SJCRH30 (cell line): ENCODE results near the gene GCSAM. TPM values are rescaled to one million over a fixed set of nuclear protein-coding genes. Genes with fewer than 3 reads are reported as not detected.
"Not testable (repeated sequence)": the region's sequence is repeated elsewhere in the genome, so short reads cannot be mapped to it uniquely, and the experiment has no call there.

Experiments
- DNase-seq, 2 experiments: peaks; one replicate each; pipeline ENCODE4 v3.0.0-alpha.2; 2015 to 2020
- H3K27ac ChIP-seq: fragments of 250-450 bp; sonication (Bioruptor Pico); 2 replicates; pipeline ENCODE4 v1.5.1; 2020; ENCODE audit warnings: mild to moderate bottlenecking, moderate library complexity
- H3K27me3 ChIP-seq: fragments of 250-450 bp; sonication (Bioruptor Pico); 2 replicates; pipeline ENCODE4 v1.5.1; 2020; ENCODE audit warnings: mild to moderate bottlenecking, moderate library complexity
- H3K36me3 ChIP-seq: fragments of 250-450 bp; sonication (Bioruptor Pico); 2 replicates; pipeline ENCODE4 v1.5.1; 2020; ENCODE audit warnings: mild to moderate bottlenecking, moderate library complexity
- H3K4me1 ChIP-seq: fragments of 250-450 bp; sonication (Bioruptor Pico); 2 replicates; pipeline ENCODE4 v1.5.1; 2020; ENCODE audit warnings: mild to moderate bottlenecking, moderate library complexity
- H3K4me3 ChIP-seq: fragments of 250-450 bp; sonication (Bioruptor Pico); 2 replicates; pipeline ENCODE4 v1.5.1; 2020; ENCODE audit warnings: mild to moderate bottlenecking, moderate library complexity
- H3K9me3 ChIP-seq: fragments of 250-450 bp; sonication (Bioruptor Pico); replicated peaks from 2 replicates; pipeline ENCODE4 v1.5.1; 2020; ENCODE audit warnings: mild to moderate bottlenecking, moderate library complexity
- total RNA-seq: library from RNA; depleted of rRNA; stranded (reverse); fragments of >200 nt; shearing (Covaris generic); gene quantifications from 2 replicates; pipeline ENCODE4 v1.2.3, GENCODE V29; 2014; rRNA removed

The GCSAM gene
- total RNA-seq, 1 experiment from 2014 or later, result not detected

DNA sequence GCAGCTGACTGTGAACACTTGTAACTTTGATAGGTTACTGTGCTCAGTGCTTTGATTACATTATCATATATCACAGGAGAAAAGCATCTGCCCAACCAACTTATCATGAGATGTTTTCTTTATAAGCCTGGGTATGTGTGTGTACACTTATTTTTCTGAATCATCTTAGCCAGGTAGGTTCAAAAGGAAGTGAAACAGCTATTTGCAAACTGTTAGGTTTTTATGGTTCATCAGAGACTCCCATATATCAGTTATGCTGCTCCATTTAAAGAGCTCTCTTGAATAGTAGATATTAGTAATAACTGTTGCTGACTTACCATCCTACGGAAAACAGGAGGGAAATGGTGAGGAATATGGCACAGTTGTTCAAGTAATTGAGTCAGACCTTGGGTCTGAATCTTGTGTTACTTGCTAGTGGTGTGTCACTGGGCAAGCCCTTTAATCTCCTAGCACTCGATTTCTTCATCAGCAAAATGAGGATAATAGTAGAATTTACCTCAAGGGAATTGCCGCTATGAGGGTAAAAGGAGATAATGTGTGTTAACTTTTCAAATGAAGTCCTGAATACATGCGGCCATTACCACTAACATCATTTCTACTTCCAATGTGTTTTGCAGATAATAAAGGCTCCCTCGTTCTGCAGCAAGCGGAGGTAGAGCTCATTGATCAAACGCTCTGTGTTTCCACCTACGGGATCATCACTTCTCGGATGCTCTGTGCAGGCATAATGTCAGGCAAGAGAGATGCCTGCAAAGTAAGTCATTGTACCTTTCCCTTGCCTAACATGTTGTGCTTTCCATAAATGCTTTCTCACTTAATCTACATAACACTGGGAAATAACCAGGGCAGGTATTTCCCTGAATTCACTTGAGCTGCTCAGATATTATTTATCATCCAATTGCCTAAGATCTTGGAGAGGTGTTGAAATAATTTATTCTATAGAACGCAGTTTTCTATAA, 54.6 kb downstream of the GCSAM start:
- H3K27ac ChIP-seq, result no peak overlapping the region

DNA sequence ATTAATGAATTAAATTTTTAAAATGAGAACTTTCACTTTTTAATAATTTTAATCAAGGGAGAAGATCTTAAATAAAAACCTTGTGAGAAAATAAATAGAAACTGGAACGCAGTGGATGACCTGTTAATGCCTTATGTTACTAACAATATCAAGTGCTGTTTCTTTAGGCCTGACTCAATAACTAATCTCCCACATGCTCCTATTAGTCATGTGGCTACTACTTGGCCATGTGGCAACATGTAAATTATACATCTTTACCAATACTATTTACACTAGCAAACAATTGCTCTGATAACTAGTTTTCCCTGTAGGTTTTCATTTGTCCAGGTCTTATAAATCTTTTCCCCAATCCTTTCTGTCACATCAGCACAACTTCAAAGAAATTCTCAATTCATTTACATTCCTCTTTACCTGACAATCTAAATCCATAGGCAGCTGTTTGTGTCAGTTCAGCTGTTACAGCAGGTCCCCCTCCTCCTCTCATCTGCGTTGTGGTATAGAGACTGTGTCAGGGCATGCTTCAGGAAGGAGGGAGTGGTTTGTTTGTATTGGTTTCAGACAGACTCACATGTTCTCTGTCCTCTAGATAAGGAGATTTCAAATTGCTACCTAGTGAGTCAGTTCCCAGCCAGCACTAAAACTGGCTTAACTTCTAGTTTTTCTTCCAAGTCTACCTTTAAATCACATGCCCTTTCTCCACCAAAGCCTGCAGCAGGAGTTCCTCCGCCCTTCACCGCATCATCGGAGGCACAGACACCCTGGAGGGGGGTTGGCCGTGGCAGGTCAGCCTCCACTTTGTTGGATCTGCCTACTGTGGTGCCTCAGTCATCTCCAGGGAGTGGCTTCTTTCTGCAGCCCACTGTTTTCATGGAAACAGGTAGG, 58.2 kb downstream of the GCSAM start:
- no peaks in the 10 kb centered on the region for H3K27me3 ChIP-seq

More for the DNA sequence above, 54.6 kb downstream of the GCSAM start:
- DNase-seq, result no peak
- Histone ChIP-seq H3K36me3 (no peaks in the 10 kb centered on the region), H3K4me3 (no peak overlapping the region), H3K9me3 (no peaks in the 10 kb centered on the region), H3K4me1 (peaks cover 21% of the 10 kb centered on the region), H3K27me3 (no peaks in the 10 kb centered on the region)

DNA sequence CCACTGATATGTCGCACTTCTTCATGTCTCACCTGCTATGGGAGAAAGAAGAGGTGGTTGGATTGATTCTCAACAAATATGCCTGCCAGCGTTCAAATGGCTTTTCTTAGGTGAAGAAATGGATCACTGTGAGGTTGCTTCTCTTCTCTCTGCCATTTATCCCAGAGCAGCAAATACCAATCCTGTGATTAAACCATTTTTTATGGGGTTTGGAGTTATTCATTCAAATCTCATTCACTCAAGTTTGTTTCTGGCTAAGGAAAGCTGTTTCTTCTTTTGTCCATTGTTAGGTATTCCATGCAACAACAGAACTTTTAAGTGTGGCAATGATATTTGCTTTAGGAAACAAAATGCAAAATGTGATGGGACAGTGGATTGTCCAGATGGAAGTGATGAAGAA, 59.0 kb downstream of the GCSAM start:
- H3K27me3 ChIP-seq, result no peaks in the 10 kb centered on the region
- H3K9me3 ChIP-seq, result no peaks in the 10 kb centered on the region; the same call in 1 of the 2 replicates
- H3K36me3 ChIP-seq, result no peaks in the 10 kb centered on the region
- H3K27ac ChIP-seq, result peak overlapping the region; percentile 79
- peaks cover 21% of the 10 kb centered on the region for H3K4me1 ChIP-seq
- H3K4me3 ChIP-seq, result no peak overlapping the region
- no peak for DNase-seq

More for the DNA sequence above, 58.2 kb downstream of the GCSAM start:
- Histone ChIP-seq H3K27ac (peak overlapping the region; percentile 79), H3K36me3 (no peaks in the 10 kb centered on the region), H3K4me3 (peak overlapping the region; percentile 24), H3K9me3 (no peaks in the 10 kb centered on the region; the same call in 1 of the 2 replicates), H3K4me1 (peaks cover 21% of the 10 kb centered on the region)
- DNase-seq, result peak; percentile 84 to 91

DNA sequence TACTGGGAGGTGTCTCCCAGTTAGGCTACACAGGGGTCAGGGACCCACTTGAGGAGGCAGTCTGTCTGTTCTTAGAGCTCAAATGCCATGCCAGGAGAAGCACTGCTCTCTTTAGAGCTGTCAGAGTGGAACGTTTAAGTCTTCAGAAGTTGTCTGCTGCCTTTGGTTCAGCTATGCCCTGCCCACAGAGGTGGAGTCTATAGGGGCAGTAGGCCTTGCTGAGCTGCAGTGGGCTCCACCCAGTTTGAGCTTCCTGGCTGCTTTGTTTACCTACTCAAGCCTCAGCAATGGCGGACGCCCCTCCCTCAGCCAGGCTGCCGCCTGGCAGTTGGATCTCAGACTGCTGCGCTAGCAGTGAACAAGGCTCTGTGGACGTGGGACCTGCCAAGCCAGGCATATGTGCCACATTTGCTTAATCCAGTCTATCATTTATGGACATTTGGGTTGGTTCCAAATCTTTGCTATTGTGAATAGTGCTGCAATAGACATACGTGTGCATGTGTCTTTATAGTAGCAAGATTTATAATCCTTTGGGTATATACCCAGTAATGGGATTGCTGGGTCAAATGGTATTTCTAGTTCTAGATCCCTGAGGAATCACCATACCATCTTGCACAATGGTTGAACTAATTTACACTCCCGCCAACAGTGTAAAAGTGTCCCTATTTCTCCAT, 60.5 kb downstream of the GCSAM start:
- H3K4me3 ChIP-seq, H3K36me3 ChIP-seq, DNase-seq, H3K27ac ChIP-seq, H3K9me3 ChIP-seq, H3K27me3 ChIP-seq: not testable (repeated sequence)
- peaks cover 21% of the 10 kb centered on the region for H3K4me1 ChIP-seq

Other genes starting within 250 kb of the GCSAM start
- 37.4 and 48.7 TPM in 2 replicates for gene ABHD10, start 154.2 kb downstream of the GCSAM start, total RNA-seq
- gene TAGLN3, start 134.3 kb downstream of the GCSAM start, total RNA-seq, result 19.1 and 19.8 TPM in 2 replicates
- not detected in 2 replicates for gene TMPRSS7, start 98.5 kb downstream of the GCSAM start, total RNA-seq
- 13.7 and 15.5 TPM in 2 replicates for gene C3orf52, start 46.9 kb downstream of the GCSAM start, total RNA-seq
- not detected in 2 replicates for gene SLC9C1, start 161.0 kb upstream of the GCSAM start, total RNA-seq
- not detected in 2 replicates for gene CD200, start 199.9 kb upstream of the GCSAM start, total RNA-seq